HG03280 (cell line): ENCODE measurements around the gene AGPAT3.

ENCODE experiments used
- ATAC-seq: cut with Tn5 transposase; IDR thresholded peaks from one replicate; pipeline ENCODE4 v1.9.1; 2021; ENCODE audit warnings: mild to moderate bottlenecking, moderate library complexity; ENCODE audit not compliant: unreplicated experiment

Gene AGPAT3

DNA sequence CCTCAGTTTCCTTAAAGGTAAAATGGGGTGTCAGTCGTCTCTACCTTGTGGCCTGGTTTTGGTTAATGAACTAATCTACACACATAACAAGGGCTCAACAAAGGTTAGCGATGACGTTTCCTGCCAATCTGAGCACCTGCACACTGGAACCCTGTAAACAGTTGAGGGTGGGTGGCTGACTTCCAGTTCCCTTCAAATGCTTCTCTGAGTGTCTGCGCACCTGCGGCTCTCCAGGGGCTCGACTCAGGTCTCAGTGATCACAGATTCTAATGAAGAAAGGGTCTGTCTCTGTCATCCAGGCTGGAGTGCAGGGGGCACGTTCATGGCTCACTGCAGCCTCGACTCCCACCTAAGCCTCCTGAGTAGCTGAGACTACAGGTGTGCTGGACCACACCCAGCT, 3.3 kb upstream of the AGPAT3 start:
- ATAC-seq, result no peak

DNA sequence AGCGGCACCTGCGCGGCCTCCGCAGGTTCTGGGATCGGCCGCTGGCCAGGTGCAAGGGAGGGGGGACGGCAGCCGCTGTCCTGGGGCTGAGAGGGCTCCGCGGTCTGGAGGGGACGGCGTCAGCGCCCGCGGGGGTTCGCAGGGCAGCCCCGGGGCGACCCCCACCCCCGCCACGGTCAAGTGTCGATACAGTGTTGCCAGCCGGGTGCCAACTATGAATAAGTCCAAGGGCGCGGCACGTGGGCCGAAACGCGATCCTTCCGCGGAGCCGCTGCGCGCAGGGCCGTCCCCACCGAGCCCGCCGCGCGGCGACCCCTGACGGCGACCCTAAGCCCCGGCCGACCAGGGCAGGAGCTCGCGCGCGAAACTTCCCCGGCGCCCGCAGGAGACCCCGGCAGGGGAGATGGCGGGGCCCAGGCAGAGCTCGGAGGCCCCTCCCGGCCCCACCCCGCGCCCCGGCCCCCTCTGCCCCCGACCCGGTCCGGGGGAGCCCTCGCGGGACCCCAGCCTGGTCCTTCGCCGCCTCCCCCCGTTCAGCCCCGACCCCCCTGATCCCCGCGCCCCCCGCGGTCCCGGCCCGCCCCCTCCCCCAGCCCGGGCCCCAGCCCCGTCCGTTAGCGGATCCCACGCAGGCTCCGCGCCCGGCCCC, 586 bp upstream of the AGPAT3 start:
- no peak for ATAC-seq

DNA sequence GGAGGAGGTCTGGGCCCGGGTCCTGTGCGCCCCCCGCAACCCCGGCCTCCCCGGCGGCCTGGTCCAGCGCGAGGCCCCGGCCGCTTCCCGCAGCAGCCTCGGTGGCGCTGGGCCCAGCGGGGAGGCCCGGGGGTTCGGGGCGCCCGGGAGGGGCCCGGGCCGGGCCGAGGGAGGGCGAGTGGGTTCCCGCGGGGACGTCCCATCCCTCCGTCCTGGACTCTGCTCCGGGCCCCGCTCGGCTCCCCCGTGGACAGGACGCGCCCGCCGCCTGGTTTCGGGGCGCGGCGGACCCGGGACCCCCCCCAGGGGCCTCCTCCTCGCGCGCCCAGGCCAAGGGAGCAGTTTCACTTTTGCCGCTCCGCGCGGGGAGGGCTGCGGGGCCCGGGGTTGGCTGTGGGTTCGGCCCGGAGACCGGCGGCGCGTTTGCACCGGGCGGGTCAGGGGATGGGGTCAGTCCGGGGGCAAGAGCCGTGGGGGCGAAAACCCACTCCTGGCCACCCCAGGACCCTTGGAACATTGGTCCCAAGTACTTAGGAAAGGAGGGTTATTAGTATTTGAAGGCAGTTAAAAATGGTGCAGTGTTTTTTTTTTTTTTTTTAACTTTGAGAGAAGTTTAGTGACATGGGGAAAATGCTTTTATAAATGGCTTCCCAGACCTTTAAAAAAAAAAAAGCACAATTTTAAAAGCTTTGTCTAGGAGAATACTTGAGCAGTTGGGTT, 677 bp downstream of the AGPAT3 start:
- ATAC-seq, result no peak

DNA sequence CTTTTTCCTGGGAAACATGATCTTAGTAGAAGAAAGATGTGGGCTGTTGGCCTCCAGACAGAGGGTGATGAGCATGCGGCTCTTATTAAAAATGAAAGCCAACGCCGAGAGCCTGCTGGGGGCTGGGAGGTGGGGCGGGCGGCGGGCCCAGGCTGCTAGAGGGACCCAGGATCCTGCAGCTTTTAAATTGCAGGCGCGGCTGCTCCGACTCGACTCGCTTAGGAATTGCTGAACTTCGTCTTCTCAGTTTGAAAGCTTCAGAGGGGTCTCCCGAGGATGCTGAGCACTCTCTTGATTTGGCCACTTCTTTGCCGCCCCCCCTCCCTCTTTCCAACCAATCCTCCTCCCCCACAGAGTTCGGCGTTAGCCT, 1.2 kb downstream of the AGPAT3 start:
- no peak for ATAC-seq

DNA sequence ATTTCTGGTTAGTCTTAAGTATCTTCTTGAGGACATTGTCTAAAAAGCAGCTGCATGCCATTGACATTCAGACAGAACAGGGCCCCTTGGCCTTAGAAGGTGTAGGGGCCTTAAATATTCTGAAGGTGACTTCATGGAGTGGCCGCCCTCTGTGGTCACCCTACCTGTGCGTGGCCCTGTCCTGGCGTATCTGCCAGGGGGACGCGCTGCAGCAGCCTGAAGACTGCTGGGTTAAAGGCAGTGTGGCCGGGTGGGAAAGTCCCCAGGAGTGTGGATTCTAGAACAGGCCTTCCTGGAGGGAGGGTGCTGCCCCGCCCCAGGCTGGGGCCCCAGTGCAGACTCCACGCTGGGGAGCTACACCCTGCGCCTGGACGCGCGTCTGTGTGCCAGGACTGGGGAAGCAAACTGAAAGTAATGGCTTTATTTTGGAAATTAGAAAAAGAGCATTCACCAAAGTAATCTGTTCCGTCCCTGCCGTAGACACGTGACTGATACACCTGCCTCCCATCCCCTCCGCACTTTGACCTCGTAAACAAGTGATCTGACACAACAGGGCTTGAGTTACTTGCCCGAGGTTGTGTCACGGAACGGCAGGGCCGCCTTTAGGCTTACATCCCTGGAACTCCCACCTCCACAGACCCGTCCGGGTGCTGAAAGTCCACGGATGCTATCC, 1.8 kb downstream of the AGPAT3 start:
- peak; percentile 37 for ATAC-seq

- no peak for ATAC-seq
Measured at GRCh38 chr21:43867332-43867703, 2.3 kb downstream of the AGPAT3 start.

DNA sequence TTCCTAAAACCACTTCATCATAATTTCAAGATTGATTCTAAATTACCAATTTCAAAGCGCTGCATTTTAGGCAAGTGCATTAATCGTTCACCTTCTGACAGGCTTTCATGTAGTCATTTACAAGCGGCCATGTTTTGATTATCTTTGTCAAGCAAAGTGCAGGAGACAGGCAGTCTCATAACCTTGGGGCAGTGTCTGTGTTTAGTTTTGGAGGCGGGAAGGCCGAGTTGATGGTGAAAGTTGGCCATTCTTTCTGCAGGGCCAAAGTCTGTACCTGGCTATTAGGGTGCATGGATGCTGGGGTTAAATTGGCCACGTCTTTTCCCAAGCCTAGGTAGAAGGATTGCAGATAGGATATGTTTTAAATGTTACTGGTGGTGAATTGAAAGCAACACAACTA, 2.9 kb downstream of the AGPAT3 start:
- no peak for ATAC-seq

DNA sequence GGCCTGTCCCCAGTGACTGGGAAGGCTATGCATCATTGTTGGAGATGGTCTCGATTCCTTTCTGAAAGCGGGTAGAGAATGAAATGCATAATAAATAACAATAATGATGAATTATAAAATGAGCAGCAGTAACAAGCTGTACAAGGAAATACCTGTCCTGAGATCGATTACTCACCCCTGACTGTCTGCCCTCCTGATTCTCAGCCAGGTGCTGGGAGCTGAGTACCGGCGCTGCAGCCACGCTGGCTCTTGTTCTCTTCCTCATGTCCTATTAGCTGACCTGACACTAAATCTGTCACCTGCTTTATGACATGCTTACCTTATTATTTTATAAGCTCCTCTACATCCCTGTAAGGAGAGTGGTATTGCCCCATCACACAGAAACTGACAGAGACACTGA, 3.4 kb downstream of the AGPAT3 start:
- ATAC-seq, result no peak

DNA sequence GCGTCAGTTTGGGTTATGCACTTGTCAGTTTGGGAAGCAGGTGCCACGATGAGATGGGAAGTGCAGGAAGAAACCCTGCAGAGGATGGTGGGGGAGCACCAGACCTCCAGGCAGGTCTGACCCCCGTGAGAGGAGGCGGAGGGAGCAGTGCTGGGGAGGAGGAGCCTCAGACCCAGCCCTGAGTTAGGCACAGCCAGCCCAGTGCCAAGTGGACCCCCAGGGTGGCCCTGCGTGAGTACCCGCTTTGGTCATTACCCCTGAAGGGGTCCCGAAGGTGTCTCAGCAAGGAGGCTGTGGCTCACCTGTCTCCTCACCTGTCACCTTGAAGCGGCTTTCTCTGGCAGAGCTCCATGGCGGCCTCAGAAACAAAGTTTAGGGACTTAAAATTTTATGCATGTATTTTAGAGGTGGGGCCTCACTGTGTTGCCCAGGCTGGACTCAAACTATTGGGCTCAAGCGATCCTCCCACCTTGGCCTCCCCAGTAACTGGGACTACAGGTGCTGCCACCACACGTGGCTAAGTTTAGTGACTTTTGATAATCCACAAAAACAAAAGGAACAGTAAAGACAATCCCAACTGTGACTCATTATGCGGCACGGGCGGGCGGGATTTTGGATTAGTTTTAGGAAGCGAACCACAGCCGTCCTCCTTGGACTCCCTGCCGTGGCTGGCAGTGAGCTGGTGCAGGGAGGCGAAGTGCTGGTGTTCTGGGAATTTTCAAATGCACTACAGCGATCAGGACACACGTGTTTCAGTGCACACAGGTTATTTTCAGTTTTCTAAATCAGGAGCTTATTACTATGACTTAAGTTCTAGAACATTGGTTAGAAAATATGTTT, 4.7 kb downstream of the AGPAT3 start:
- no peak for ATAC-seq

- ATAC-seq, result no peak
Measured at GRCh38 chr21:43871487-43871886, 6.5 kb downstream of the AGPAT3 start.

DNA sequence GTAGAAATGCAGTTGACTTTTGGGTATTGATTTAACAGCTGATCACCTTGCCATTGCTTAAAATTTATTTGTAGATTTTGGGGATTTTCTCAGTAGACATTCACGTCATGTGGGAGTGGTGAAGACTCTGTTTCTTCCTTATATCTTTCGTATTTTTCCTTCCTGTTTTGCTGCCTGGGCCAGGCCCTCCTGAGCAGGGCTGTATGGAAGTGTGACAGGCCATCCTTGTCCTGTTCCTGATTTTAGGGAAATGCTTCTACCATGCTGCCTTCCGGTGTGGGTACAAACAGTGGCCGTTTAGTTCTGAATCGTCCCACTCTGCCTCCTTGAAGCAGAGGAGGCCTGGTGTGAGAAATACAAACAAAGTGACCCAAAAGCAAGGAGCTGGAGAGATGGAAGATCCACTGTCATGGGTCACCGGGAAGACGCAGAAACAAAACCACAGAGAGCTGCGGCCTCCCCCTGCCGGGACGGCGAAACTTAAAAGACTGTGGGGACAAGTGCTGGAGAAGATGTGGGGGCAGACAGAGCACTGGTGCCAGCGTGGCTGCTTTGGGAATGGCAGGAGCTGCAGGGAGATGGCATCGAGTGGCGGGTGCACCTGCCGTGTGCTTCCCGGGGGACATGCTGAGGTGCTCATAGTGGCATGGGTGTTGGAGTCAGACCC, 7.6 kb downstream of the AGPAT3 start:
- ATAC-seq, result no peak

DNA sequence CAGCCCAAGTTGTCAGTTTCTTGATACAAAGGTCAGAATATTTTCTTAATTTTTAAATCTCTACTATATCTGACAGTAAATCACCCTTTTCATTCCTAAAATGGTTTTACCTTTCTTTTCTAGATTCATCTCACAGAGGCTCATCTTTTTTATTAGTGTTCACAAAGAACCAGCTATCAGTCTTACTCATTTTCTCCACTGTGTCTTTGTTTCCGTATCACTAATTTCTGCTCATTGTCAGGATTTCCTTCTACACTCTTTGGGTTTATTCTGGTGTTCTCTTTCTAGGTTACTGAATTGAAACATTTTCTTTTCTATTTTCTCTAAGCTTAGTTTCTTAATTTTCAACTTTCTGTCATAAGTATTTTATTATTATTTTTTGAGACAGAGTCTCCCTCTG, 8.7 kb downstream of the AGPAT3 start:
- ATAC-seq, result no peak

- no peak for ATAC-seq
Measured at GRCh38 chr21:43874085-43874805, 9.2 kb downstream of the AGPAT3 start.

- no peak for ATAC-seq
Measured at GRCh38 chr21:43876605-43877004, 11.6 kb downstream of the AGPAT3 start.

DNA sequence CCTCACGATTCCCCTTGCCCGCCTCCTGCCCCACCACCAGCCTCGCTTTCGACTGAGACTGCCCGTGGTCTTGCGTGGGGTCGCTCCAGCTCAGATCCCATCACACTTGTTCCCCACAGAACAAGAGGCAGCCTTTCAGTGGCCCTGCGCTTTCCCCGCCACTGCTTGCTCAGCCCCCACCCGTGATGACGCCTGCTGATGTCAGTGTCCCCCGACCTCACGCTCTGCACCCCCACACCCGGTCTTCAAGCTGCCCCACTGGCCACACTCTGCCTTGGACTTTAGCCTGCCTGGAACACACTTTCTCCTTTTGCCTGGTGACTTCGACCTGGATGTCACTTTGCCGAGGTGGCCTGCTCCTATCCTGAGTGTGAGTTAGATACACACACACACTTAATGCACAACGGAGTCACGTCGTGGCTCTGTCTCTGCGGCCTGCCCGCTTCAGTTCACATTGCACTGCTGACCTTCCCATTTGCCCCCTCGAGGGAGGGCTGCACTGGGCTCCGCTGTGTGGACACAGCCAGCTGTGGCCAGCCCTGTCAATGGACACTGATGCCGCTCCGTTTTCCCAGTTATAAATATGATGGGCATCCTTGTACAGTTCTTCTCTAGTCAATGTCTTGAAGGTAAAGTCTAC, 13.0 kb downstream of the AGPAT3 start:
- no peak for ATAC-seq

DNA sequence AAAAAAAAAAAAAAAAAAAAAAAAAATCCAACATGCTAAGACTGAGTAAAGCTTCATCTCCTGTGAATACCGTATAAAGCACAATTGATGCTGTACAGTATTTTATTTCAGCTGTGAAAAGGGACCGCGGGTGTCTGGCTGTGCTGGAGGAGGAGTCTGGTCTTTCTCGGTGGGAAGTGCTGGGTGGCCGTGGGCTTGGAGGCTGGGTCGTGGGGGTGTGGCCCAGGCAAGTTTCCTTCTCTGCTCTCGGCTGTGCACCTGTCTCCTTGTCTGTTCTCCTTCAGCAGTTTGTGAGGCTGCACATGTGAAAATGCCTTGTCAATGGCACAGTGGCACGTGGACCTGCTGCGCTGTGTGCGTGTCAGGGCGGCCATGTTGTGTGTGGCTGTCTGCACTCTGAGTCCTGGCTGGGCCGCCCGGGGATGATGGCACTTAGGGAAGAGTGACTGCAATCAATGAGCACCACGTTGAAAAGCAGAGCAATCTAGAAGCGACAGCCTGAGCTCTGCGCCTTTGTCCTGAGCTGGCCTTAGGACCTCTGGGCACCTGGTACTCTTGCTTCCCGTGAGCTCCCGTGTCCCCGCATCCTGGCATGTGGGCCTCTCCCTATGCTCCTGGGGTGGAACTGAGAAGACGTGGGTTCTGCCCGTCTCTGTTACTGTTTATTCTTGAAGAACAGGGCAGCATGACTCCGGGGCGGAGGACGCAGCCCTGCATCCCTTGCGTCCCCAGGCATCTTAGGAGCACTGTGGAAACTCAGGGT, 14.5 kb downstream of the AGPAT3 start:
- no peak for ATAC-seq

DNA sequence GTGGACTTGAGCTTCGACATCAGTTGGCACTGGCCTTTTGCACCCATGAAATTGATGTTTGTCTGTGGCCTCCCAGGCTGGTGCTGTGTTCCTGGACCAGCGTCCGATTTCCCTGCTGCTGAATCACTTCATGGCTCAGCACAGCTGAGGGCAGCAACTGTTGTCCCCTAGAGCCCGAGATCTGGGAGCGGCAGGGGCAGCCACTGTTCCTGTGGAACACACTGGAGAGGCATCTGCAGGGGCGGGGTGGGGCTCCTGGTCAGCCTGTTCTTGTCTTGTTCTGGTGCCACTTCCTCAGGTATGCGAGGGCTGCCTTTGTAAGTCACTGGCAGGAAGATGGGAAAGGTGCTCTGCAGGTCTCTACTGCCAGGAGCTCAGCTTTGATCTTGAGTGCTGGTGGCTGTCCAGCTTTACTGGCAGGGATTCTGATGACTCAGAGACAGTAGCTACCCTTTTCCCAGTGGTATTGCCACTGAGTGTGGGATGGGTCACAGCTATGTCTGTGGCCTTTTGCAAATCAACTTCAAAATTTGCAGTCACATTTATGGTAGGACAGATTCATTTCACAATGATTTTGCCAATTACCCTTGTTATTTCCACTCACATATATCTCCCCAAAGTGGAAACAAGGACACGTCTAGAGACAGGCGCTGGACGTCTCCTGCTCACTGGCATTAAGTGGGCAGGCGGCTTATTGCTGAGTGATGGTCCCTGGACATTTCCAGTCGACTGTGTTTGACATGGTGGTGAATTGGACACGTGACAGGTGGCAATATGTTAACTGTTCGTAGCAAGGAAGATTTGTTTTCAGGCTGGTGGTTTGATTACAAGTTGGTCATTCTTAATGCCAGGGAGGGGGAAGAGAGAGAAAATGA, 15.3 kb downstream of the AGPAT3 start:
- no peak for ATAC-seq

DNA sequence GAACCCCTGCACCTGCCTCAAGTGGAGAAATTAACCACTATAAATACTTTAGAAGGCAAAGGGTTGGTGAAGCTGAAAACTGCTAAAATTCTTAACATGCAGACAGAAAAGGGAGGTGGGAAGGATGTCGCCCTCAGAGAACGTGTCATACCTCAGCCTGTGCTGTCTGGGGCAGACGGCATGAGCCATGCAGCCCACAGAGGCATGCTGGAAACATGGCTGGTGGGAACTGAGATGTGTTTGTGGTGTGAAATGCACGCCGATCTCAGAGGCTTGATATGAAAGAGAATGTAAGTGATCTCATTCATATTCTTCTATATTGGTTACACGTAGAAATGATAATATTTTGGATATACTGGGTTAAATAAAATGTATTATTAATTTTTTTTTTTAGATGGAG, 16.3 kb downstream of the AGPAT3 start:
- no peak for ATAC-seq
